Limb (tissue), 2 donors: Measurements from ENCODE around the gene ADGRE3.
"Not testable (repeated sequence)": the region's sequence is repeated elsewhere in the genome, so short reads cannot be mapped to it uniquely, and the experiment has no call there.

Source experiments
- DNase-seq, 2 donors: peaks; one replicate each; pipeline ENCODE4 v3.0.0-alpha.2; 2016; ENCODE audit errors: extremely low spot score in 2 of 2

The ADGRE3 gene

DNA sequence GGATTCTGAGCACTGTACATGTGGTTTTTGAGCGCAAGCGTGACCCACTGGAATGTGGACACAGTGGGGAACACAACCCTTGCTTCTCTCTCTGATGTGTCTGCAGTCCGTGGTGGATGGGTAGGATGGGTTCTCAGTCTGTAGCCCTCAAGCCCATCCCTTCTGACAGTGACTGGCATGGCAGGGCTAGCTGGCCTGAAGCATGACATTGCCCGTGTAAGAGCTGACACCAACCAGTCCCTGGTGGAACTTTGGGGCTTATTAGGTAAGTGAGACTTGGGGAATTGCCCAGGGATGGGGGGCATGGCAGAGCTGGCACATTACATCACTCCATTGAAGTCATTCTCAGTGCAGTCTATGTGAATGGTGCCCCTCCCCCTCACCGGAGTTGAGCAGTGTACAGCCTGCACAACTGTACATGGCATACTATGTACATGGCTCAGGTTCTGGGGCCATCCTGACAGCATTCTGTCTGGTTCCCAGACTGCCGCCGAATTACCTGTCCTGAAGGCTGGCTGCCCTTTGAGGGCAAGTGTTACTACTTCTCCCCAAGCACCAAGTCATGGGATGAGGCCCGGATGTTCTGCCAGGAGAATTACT, 75.0 kb downstream of the ADGRE3 start:
- no peak for DNase-seq

DNA sequence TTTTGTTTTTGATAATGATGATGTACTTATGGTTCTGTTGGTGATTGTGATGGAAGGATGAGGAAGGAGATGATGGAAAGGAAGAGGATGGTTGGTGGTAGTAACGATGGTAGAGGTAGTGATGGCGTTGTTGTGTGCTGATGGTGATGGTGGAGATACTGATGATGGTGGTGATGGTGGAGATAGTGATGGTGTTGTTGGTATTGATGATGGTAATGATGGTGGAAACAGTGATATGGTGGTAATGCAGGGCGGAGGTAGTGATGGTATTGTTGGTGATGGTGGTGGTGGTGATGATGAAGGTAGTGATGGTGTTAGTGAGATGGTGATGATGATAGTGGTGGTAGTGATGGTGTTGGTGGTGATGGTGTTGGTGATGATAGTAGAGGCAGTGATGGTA, 79.1 kb downstream of the ADGRE3 start:
- DNase-seq = no peak

DNA sequence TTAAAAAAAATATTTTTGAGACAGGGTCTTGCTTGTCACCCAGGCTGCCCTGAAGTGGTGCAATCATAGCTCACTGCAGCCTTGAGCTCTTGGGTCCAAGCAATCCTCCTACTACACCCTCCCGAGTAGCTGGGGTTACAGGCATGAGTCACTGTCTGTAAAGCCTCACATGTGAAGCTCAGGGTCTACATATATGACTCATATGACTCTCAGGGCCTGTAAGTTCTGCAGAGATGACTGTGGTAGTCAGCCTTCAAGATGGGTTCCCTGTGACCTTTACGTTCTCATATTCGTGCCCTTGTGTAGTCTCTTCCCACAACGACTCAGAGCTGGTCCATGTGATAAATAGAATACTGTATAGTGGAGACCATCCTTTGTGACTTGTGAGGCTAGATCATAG, 85.2 kb downstream of the ADGRE3 start:
- DNase-seq = not testable (repeated sequence)

DNA sequence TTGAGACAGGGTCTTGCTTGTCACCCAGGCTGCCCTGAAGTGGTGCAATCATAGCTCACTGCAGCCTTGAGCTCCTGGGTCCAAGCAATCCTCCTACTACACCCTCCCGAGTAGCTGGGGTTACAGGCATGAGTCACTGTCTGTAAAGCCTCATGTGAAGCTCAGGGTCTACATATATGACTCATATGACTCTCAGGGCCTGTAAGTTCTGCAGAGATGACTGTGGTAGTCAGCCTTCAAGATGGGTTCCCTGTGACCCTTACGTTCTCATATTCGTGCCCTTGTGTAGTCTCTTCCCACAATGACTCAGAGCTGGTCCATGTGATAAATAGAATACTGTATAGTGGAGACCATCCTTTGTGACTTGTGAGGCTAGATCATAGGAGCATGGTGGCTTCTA, 89.5 kb downstream of the ADGRE3 start:
- DNase-seq = not testable (repeated sequence)

DNA sequence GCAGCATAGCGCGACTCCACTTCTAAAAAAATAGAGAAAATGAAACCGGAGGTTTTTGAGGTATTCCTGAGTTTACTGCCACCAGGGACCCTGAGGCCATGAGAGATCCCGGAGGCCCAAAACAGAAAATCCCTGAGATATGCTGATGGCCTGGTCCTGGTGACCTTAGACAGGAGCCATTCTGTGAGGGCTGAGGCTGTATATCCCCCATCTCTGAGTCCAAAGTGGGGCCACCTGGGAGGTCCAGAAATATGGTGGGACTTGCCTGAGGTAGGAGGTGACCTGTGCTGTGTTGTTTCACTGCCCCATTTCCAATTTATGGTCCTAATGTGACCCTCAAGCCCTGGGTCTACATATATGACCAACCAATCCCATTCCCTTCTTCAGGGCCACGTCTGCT, 90.3 kb downstream of the ADGRE3 start:
- DNase-seq = not testable (repeated sequence)

DNA sequence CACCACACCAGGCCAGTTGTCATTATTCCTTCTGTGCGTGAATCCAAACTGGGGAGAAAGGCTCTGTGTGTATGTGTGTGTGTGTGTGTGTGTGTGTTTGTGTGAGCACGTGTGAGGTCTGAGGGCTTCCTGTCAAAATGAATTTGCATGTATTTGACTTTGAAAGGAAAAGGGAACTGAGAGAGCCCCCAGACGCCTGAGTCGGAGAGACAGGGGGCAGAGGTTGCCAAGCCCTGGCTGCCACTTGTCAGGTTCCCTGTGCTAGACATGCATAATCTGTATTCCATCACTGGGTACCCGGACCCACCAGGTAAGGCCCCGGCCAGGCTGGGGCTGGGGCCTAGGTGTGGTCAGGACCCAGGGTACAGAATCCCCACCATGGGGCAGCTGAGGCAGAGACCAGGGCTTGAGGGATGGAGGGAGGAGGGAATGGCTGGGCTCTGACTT, 91.7 kb downstream of the ADGRE3 start, which contains the start of gene CLEC17A:
Gene CLEC17A, plus strand, starts transcription at position 191 of the 447 bp plus-strand sequence. Its CDS starts 77 bp downstream, at position 268.
- DNase-seq = no peak

DNA sequence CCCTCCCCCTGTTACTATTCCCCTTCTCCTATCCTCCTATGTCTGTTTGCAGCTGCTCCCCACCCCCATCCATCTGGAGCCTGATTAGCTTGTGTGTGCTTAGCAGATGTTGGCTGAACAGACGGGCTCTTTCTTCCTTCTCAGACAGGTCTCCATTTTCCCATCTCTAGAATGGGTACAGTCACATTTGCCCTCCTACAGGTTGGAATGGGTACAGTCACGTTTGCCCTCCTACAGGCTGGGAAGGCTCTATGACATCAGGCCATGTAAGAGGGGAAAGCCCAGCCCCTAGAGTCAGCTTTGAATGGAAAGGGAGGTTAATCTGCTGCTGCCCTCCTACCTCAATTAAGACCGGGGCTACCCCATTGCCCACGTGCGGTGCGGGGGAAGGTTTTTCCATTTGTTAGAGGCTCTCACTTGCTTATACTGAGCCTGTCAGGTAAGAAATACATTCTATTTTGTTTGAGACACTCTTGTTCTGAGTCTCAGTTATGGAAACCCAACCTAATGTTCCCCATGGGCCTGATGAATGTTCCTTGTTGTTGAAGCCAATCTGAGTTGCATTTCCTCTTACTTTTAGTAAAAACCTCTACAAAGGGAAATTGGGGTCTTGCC, 93.9 kb downstream of the ADGRE3 start:
- no peak for DNase-seq

DNA sequence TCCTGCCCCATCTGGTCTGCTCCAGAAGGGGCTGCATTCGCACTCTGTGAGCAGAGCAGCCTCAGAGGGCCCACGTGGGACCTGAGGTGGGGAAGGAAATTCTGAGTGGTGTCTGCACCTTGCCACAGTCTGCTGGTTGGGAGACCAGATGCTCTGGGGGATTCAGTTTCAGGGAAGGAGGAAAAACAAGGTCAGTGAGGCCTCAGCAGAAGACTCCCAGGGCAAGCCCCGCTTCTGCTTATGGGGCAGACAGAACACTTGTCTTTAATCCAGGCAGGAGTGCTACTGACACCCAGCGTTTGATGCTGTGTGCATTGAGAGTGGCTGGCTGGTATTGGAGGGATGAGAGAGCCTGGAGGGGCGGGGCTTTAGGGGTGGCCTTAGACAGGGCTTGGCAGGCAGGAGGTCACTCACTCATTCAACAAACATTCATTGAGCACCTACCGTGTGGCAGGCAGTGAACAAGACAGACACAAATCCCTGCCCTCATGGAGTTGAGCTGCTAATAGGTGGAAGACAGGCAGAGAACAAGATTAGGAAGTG, 96.7 kb downstream of the ADGRE3 start:
- no peak for DNase-seq

DNA sequence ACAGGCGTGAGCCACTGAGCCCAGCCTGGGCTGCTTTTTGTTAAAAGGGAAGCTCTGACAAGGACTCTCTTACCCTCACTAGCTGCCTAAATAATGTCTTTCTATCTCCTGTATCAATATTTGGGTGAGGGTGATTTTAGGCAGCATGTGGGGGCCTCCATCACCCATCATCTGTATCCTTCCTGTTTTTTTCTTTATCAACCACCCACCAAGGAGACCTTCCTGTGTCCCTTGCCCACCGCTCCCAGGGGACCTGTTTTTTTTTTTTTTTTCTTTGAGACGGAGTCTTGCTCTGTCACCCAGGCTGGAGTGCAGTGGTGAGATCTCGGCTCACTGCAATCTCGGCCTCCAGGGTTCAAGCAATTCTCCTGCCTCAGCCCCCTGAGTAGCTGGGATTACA, 97.4 kb downstream of the ADGRE3 start:
- DNase-seq = no peak

DNA sequence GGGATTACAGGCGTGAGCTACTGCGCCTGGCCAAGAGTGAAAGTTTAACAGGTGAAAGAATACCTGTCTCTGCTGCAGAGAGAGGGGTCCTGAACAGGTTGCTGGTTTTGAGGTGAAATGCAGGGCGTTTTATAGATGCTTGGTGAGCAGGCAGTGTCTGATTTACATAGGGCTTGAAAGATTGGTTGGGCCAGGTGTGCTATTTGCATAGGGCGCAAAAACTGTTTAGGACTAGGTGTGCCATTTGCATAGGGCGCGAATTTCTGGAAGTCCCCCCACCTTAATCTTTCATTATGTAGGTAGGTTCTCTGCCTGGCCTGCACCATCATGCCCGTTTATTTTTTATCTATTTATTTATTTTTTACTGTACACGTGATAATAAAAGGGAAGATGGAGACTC, 98.3 kb downstream of the ADGRE3 start:
- no peak for DNase-seq

DNA sequence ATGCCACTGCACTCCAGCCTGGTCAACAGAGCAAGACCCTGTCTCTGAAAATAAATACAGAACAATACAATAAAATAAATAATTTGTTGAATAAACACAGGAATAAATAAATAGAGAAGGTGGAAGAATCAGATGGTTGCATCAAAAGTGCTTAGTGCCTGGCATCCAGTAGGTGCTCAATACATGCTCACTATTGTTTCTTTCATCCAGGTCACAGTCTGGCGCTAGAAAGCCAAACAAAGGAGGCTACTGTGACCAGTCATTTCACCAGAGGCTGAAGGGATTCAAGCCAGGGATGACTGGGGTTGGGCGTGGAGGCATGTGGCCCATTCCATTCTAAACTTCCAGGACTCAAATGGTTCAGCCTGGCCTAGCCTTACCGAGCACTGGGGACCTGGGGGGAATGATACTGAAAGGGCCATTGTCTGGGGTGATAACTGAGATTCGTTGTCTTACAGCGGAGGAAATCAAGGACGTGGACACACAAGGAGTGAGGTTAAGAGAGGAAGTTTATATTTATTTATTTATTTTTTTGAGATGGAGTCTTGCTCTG, 99.1 kb downstream of the ADGRE3 start:
- no peak for DNase-seq

DNA sequence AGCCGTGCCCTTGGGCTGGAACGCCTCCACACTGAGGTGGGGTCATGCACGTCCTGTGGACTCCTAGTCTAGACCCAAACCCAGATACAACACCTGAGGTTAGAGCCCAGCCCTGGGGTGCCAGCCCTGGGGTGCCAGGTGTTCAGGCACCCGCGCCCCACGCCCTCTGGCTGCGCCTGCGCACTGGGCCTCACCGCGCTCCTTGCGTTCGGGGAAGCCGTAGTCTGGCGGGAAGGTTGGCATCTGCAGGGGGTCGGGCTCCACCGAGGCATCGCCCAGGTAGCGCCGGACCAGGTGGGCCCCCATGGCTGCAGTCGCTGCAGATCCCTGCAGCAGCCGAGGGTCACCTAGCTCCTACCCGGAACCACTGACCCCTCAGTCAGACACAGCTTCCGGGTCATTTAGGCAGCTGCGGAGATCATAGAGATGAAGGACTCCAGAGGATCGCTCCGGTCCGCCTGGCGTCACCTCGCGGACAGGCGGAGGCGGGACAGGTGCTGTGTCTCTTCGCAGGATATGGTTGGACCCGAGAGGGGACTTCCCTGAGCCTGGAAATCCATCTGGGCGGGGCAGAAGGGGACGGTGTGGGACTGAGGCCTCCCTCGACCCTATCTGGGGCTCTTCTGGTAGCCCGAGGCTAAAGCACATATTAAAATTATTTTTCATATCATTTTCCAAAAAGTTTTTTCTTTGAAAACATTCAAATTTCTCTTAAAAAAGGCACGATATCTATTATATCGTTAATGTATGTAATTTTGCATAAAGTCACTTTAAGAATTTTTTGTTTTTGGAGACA, 102.8 kb downstream of the ADGRE3 start, which contains the start of gene NDUFB7:
Gene NDUFB7, minus strand, starts transcription at position 372 of the 796 bp plus-strand sequence. Its CDS starts 66 bp downstream, at position 306.
- peak; percentile 91 to 93 for DNase-seq

DNA sequence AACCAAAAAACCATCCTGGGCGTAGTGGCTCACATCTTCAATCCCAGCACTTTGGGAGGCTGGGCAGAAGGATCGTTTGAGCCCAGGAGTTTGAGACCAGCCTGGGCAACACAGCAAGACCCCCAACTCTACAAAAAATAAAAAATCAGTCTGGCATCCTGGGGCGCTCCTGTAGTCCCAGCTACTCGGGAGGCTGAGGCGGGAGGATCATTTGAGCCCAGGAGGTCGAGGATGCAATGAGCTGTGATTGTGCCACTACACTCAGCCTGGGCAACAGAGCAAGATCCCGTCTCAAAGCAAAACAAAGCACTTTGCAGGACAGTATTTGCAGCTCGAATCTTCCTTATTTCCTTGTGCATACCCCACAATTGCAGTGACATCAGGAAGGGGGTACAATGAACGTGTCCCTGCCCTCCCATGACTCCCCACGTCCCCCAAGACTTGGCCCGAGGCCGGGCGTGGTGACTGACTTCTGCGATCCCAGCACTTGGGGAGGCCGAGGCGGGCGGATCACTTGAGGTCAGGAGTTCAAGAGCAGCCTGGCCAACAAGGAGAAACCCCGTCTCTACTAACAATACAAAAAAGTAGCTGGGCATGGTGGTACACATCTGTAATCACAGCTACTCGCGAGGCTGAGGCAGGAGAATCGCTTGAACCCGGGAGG, 103.6 kb downstream of the ADGRE3 start:
- DNase-seq = no peak
